NCI-H2107 treated with DMSO at 0.1 percent for 48 hours (cell line): ENCODE data around the gene ZNF831.

Experiments
- DNase-seq: peaks from one replicate; lab custom pipeline; 2025; ENCODE audit not compliant: unreplicated experiment; lab: John Stamatoyannopoulos, UW

ZNF831 gene

GRCh38 chr20:59157531-59157930, 6.1 kb upstream of the ZNF831 start:
- DNase-seq: no peak

GRCh38 chr20:59157961-59158541, 5.6 kb upstream of the ZNF831 start:
- DNase-seq: no peak

GRCh38 chr20:59158673-59159072, 4.9 kb upstream of the ZNF831 start:
- no peak for DNase-seq

GRCh38 chr20:59159091-59159490, 4.5 kb upstream of the ZNF831 start:
- DNase-seq: no peak

GRCh38 chr20:59159493-59160376, 3.9 kb upstream of the ZNF831 start:
- peak; percentile 12 for DNase-seq

- no peak for DNase-seq
These were observed 3.1 kb upstream of the ZNF831 start for GRCh38 chr20:59160389-59161115.

- DNase-seq: no peak
These were observed 1.9 kb upstream of the ZNF831 start for GRCh38 chr20:59161721-59162120.

- no peak for DNase-seq
These were observed 1.2 kb downstream of the ZNF831 start for GRCh38 chr20:59164686-59165391.

- DNase-seq: no peak
These were observed 1.8 kb downstream of the ZNF831 start for GRCh38 chr20:59165396-59165795.

GRCh38 chr20:59165891-59166709, 2.5 kb downstream of the ZNF831 start:
- no peak for DNase-seq

- no peak for DNase-seq
These were observed 7.1 kb downstream of the ZNF831 start for GRCh38 chr20:59170406-59171349.

- no peak for DNase-seq
These were observed 8.4 kb downstream of the ZNF831 start for GRCh38 chr20:59171986-59172385.

- DNase-seq: no peak
These were observed 10.4 kb downstream of the ZNF831 start for GRCh38 chr20:59173938-59174491.

- no peak for DNase-seq
These were observed 11.4 kb downstream of the ZNF831 start for GRCh38 chr20:59175002-59175401.

GRCh38 chr20:59175861-59176260, 12.2 kb downstream of the ZNF831 start:
- no peak for DNase-seq

GRCh38 chr20:59176812-59177211, 13.2 kb downstream of the ZNF831 start:
- no peak for DNase-seq

GRCh38 chr20:59177266-59178250, 13.9 kb downstream of the ZNF831 start:
- no peak for DNase-seq
